ENCODE measurements around the gene OR2Z1.

Gene OR2Z1

GRCh38 chr19:8721334-8721733 is at the start of gene OR2Z1:
TSS of gene OR2Z1 (plus strand) at chr19:8721634. CDS start at chr19:8731029, 9,395 bp downstream.
- no peak for DNase-seq

DNA sequence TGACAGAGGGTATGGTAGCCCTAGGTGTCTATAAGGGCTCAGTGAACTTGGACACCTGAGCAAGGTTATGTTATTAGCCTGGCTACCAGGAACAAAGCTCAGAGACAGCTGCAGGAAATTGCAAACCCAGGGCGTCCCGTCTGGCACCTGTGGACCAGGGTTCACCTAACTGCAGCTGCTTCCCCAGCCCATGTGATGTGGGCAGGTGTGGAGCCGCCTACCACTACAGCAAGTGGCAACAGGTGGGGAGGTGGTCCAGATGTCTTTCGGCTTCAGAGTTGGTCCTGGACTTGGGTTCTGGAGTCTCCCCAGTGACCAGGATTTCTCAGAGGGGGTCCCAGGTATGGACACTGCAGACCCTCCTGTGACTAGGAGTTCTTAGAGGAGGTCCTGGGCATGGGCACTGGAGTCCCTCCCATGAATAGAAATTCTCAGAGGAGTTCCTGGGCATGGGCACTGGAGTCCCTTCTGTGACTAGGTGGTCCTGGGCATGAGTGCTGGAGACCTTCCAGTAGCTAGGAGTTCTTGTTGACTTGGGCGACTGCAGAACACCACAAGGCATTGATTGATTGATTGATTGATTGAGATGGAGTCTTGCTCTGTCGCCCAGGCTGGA is 48.0 kb upstream of the OR2Z1 start:
- DNase-seq, result no peak

- DNase-seq, result no peak
Observed at GRCh38 chr19:8675066-8675465, 46.4 kb upstream of the OR2Z1 start.

- DNase-seq, result no peak
Observed at GRCh38 chr19:8678244-8678807, 43.1 kb upstream of the OR2Z1 start.

- DNase-seq, result no peak
Observed at GRCh38 chr19:8680676-8681344, 40.6 kb upstream of the OR2Z1 start.

GRCh38 chr19:8681345-8682029 is 39.9 kb upstream of the OR2Z1 start:
- no peak for DNase-seq

DNA sequence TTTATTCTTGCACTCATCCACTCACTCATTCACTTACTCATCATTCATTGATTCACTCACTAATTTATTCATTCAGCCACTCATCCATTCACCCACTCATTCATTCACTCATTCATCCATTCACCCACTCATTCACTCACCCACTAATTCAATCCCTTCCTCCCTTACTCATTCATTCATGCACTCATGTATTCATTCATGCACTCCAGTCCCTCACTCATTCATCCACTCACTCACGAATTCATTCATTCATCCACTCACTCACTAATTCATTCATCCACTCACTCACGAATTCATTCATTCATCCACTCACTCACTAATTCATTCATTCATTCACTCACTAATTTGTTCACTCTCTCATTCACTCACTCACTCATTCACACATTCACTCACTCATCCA is 39.0 kb upstream of the OR2Z1 start:
- no peak for DNase-seq

DNA sequence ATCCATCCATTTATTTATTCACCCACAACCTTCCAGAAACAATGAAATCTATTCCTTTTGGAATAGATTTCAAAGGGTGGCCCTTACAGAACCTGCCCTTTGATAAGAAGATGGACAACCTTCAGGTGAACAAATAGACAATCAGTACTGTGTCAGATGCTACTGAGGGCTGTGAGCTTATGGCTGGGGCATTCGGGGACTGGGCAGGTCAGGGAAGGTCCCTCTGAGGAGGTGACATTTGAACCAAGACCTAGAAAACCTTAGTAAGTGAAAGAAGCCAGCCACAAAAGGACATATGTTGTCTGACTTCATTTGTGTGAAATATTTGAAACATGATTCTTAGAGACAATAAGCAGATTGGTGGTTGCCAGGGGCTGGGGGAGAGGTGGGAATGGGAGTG is 38.5 kb upstream of the OR2Z1 start:
- no peak for DNase-seq

DNA sequence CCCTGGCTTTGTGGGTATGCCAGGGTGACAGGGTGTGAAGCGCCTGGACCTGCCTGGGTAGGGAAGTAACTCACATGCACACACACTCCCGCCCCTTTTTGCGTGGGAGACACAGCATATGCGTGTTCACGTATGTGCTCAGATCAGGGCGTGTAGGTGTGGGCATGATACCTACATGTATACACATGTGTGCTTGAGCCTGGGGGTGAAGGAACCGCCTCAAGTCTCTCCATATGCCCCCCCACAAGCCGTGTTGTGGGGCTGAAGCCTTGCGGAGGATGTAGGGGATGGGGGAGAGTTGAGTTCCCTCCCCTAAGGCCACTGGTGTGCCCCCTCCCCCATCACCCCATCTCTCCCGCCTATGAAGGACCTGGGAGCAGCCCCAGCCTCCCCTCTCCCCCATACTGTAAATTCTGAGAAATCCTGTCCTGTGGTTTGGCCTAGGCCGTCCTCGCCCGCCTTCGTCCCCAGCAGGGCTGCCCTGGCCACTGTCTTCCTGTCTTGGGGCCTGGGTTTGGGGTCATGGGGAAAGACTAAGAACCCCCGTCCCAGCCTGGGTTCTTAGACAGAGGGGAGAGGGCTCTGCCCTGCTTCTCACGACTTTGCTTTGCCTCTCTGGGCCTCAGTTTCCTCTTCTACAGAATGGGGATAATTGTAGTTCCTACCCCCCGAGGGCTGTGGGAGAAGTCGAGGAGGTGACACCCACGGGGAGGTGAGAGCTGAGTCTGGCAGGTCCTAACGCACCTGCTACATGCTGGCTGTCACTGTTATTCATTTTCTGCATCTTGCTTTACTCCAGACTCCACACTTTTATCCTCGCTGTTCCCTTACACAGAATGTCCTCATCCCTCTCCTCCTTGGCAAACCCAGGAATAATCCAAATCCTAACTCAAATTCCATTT is 37.2 kb upstream of the OR2Z1 start:
- no peak for DNase-seq

DNA sequence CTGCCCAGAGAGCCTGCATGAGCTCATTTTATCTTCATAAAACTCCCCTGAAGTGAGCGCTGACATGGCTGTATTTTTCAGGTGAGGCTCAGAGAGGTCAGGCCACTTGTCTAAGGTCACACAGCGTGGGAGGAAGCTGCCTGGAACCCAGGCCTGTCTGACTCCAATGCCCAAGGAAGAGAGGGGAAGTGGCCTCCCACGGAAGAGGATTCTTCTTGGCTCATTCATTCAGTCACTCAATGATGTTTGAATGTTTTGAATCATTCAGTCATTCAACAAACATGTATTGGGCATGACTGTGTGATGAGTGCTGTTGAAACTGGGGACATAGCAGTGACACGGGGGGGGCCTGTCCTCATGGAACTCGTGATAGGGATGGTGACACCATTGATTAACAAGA is 34.9 kb upstream of the OR2Z1 start:
- DNase-seq, result no peak

DNA sequence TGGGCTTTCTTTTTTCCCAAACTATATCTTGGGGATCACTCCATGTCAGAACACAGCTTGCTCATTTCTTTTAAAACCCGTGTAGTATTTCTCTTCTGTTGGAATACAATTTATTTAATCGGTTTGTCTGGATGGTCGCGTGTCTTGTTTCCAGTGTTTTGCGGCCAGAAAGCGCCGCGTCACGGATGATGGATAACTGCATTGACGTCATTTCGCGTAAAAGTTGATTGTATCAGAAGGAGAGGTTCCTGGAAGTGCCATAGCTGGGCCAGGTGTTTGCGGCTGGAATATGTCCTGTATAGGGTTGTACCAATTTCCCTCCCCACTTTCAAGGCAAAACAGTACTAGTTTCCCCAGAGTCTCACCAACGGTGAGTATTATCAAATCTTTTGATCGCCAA is 32.5 kb upstream of the OR2Z1 start:
- no peak for DNase-seq

DNA sequence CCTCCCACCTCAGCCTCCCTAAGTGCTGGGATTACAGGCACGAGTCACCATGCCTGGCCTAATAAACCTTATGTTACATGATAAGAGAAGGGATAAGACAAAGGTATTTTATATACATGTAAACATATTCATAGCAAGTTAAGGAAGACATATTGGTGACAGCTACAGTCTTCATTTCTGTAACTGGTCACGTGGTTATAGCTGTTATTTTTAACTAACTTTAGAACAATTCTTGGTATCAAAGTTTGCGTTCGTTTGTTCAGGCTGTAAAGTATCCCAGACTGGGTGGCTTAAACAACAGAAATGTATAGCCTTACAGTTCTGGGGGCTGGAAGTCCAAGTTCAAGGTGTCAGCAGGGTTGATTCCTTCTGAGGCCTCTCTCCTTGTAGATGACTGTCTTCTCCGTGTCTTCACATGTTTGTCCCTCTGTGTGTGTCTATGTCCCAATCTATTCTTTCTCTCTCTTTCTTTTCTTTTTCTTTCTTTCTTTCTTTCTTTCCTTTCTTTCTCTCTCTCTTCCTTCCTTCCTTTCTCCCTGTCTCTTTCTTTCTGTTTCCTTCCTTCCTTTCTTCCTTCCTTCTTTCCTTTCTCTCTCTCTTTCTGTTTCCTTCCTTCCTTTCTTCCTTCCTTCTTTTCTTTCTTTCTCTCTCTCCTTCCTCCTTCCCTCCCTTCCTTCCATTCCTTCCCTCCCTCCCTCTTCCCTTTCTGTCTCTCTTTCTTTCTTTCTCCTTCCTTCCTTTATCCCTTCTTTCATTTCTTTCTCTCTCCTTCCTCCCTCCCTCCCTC is 30.5 kb upstream of the OR2Z1 start:
- no peak for DNase-seq

- DNase-seq, result no peak
Observed at GRCh38 chr19:8695501-8695900, 25.9 kb upstream of the OR2Z1 start.

DNA sequence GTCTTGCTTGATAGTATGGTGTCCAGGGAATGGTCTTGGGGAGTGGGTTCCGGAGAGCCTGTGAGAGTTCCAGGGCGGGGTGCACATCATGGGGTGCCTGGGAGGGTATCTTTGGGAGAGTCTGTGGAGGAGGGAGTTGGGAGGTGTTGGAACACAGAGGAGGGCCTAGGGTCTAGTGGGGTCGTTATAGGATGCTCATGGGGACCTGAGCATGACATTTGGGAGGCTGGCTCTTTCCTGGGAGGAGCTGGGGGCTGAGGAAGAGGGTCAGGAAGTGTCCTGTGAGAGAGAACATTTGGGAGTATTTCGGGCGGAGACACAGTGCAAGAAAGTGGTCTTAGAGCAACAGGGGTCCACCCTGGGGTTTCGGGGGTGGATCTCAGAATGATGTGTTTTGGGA is 25.5 kb upstream of the OR2Z1 start:
- DNase-seq, result no peak

- no peak for DNase-seq
Observed at GRCh38 chr19:8696993-8697392, 24.4 kb upstream of the OR2Z1 start.

- no peak for DNase-seq
Observed at GRCh38 chr19:8697671-8698432, 23.6 kb upstream of the OR2Z1 start.

- DNase-seq, result no peak
Observed at GRCh38 chr19:8698433-8699063, 22.9 kb upstream of the OR2Z1 start, which contains the start of gene ACTL9. TSS of gene ACTL9 (minus strand) at chr19:8698795. CDS start at chr19:8698701, 94 bp downstream.

DNA sequence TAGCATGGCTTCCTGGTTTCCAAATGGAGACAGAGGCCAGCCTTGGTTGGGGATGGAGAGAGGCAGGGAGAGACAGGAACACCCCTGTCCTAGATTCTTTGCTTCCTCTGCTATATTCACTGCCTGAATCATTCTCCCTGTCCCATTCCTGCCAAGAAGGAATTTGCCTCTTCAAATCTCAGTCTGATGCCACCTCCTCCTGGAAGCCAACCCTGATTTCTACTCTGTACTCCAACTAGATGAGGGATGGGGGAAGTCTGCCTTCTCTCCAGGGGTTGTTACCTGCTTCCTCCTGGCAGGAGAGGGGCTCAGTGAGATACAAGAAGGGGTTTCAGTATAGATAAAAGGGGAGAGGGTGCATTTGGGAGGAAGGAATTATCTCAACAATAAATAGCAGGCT is 21.5 kb upstream of the OR2Z1 start:
- DNase-seq, result no peak

DNA sequence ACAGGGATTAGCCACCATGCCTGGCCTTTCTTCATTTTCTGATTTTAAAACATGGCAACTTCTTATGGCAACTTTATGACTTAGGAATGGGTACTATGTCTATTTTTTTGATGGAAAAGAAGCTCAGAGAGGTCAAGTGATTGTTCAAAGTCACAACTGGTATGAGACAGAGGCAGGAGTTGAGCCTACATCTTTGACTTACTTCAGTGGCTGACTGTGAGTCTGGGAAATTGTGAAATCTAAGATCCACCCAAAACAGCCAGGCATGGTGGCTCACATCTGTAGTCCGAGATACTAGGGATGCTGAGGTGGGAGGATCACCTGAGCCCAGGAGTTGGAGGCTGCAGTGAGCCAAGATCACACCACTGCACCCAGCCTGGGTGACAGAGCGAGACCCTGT is 20.5 kb upstream of the OR2Z1 start:
- DNase-seq, result no peak

GRCh38 chr19:8702350-8702749 is 19.1 kb upstream of the OR2Z1 start:
- peak; percentile 47 for DNase-seq

GRCh38 chr19:8703223-8703622 is 18.2 kb upstream of the OR2Z1 start:
- no peak for DNase-seq

Measured in NCI-H226 (cell line).